Jurkat, Clone E6-1 (cell line): ENCODE data around the gene TMOD2.
"Not testable (repeated sequence)": the region's sequence is repeated elsewhere in the genome, so short reads cannot be mapped to it uniquely, and the experiment has no call there.

Experiments
- DNase-seq: peaks from one replicate; pipeline ENCODE4 v3.0.0-alpha.2; 2011; ENCODE audit warnings: low read depth, low spot score
- H3K4me3 ChIP-seq: 2 replicates; pipeline ENCODE4 v1.5.1; 2011; ENCODE audit warnings: mild to moderate bottlenecking, low read length, control low read depth, moderate library complexity

The TMOD2 gene

DNA sequence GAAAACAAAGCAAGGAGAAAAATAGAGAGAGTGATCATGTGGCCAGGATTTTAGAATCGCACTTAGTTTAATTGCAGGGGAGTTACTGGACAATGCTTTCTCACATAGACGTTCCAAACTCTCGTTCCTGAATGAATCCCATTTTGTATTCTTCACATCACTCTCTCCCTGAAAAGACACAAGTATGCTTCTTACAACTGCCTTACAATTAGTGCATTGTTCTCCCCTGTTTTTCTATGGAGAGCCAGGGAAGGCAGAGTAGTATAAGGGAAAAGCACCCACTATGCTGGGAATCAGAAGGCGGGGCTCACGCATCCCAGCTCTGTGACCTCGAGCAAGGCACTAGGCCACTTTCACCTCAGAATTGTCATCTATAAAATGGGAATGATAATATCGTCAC lies 14.4 kb downstream of the TMOD2 start:
- H3K4me3 ChIP-seq = no peak overlapping the region
- no peak for DNase-seq

- H3K4me3 ChIP-seq = no peak overlapping the region
- no peak for DNase-seq
Measured at GRCh38 chr15:51766341-51766740, 14.9 kb downstream of the TMOD2 start.

GRCh38 chr15:51768018-51768417 lies 16.6 kb downstream of the TMOD2 start:
- no peak for DNase-seq
- no peak overlapping the region for H3K4me3 ChIP-seq

DNA sequence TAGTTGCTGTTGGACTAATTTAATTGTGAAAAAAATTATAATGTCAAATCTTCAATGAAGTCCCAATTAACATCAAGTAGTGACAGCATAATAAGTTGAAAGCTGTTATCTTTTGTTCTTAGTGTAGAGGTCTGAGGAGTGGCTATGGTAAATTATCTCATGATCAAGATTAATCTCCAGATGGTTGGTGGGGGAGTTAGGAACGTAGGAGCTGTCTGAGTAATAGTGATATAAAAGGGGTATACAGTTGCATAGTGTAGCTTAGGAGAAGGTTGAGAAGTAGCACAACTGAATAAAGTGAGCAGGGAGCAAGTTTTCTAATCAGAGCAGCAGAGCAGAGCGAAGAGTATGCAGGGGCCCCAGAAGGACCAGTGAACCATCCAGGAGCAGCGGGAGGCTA lies 19.5 kb downstream of the TMOD2 start:
- DNase-seq = no peak
- no peak overlapping the region for H3K4me3 ChIP-seq

GRCh38 chr15:51771773-51772172 lies 20.4 kb downstream of the TMOD2 start:
- H3K4me3 ChIP-seq = no peak overlapping the region
- DNase-seq = no peak

DNA sequence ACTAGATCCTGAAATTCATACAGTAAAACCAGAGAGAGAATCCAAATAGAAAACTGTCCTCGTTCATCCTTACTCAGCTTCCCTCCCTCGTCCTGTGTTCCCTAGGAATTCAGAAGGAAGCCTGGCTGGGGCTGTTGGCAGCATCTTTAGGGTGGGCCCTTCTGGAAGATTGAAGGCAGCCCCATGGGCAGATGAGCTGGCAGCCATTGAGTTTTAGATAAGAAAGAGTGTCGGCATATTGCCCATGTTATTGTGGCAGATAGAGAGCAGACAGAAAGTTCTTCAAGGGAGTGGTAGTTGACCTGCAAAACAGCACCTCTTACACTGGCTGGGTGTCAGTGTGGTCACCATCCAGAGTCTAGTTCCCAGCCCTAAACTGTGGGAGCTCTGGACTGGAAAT lies 23.5 kb downstream of the TMOD2 start:
- no peak overlapping the region for H3K4me3 ChIP-seq
- DNase-seq = no peak

GRCh38 chr15:51775967-51776816 lies 24.8 kb downstream of the TMOD2 start:
- peak; percentile 29 for DNase-seq
- no peak overlapping the region for H3K4me3 ChIP-seq

- H3K4me3 ChIP-seq = no peak overlapping the region
- DNase-seq = peak; percentile 69
Measured at GRCh38 chr15:51776952-51777569, 25.7 kb downstream of the TMOD2 start.

GRCh38 chr15:51780636-51781035 lies 29.2 kb downstream of the TMOD2 start:
- no peak for DNase-seq
- no peak overlapping the region for H3K4me3 ChIP-seq

- H3K4me3 ChIP-seq = no peak overlapping the region
- no peak for DNase-seq
Measured at GRCh38 chr15:51781506-51781905, 30.1 kb downstream of the TMOD2 start.

DNA sequence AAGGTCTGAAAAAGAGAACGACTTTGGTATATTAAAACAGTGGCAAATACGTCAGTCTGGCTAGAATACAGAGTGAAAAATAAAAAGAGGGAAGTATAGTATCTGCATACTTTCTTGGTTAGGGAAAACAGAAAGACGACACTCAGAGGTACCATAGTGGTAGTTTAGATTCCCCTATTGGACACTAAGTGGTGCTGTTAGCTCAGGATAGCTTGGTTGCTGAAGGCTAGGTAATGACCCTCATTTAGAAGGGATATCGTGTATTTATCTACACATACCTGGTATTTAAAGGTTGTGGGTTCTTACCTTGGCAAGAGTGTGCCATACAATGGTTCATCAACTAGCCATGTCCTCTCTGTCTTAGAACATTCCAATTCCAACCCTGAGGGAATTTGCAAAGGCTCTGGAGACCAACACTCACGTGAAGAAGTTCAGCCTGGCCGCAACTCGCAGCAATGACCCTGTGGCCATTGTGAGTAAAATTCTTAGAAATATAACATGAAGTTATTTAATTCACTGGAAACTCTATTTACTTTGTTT lies 31.0 kb downstream of the TMOD2 start:
- DNase-seq = no peak

GRCh38 chr15:51783967-51784366 lies 32.6 kb downstream of the TMOD2 start:
- DNase-seq = no peak
- H3K4me3 ChIP-seq = no peak overlapping the region

More for the DNA sequence above, 31.0 kb downstream of the TMOD2 start:
- H3K4me3 ChIP-seq = no peak overlapping the region

- H3K4me3 ChIP-seq, DNase-seq: not testable (repeated sequence)
Measured at GRCh38 chr15:51787130-51787529, 35.7 kb downstream of the TMOD2 start.

GRCh38 chr15:51792474-51792873 lies 41.1 kb downstream of the TMOD2 start:
- DNase-seq, H3K4me3 ChIP-seq: not testable (repeated sequence)

DNA sequence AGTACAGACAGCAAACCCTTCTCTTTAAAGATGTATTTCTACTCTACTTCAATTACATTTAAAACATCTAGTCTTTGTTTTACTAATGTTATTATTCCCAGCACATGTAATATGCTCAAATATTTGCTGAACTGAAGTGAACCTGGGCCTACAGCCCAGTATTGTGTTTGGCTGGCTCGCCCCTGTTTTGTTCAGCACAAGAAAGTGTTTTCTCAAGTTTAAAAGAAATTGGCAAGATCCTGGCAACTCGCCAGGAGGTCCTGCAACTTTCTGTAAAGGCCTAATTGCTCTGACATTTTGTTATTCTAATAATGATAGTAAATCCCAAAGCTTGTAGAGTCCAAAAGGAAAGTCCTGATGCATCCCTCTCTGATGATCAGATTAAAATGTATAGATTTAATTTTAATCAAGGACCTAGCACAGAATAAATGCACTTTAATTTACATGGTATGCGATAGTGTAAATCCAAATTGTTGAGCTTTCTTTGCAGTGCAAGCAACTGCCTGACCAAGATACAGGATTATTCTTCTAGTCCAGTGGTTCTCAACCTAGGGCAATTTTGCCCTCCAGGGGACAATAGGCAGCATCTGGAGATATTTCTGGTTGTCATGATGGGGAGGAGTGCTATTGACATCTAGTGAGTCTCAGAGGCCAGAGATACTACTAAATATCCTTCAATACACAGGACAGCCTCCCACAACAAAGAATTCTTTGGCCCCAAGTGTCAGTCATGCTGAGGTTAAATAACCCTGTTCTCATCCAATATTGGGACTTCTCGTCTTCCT lies 42.3 kb downstream of the TMOD2 start:
- no peak for DNase-seq
- H3K4me3 ChIP-seq = no peak overlapping the region

DNA sequence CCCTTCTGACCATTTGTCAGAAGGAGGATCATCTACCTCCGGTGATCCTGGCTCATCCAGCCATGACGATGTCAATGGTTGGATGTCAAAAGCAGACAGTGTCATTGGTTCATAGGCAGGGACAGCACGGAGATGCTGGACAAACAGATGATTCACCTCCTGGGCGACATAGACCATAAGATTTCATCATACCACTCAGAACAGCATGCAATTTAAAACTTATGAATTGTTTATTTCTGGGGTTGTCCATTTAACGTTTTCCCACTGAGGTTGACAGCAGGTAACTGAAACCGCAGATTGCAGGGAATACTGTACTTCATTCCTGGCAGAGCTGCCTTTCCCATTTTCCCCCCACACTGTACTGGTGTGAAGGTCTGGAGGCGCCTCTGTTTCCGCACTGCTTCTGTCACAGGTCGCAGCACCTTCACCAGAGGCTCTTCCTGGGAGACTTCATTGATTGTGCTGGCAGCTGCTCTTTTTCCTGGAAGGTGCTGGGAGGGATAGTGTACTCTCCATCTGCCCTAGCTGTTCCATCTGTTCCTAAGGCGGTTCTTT lies 45.5 kb downstream of the TMOD2 start:
- no peak for DNase-seq
- H3K4me3 ChIP-seq = no peak overlapping the region

- no peak for DNase-seq
- no peak overlapping the region for H3K4me3 ChIP-seq
Measured at GRCh38 chr15:51798281-51798680, 46.9 kb downstream of the TMOD2 start.

DNA sequence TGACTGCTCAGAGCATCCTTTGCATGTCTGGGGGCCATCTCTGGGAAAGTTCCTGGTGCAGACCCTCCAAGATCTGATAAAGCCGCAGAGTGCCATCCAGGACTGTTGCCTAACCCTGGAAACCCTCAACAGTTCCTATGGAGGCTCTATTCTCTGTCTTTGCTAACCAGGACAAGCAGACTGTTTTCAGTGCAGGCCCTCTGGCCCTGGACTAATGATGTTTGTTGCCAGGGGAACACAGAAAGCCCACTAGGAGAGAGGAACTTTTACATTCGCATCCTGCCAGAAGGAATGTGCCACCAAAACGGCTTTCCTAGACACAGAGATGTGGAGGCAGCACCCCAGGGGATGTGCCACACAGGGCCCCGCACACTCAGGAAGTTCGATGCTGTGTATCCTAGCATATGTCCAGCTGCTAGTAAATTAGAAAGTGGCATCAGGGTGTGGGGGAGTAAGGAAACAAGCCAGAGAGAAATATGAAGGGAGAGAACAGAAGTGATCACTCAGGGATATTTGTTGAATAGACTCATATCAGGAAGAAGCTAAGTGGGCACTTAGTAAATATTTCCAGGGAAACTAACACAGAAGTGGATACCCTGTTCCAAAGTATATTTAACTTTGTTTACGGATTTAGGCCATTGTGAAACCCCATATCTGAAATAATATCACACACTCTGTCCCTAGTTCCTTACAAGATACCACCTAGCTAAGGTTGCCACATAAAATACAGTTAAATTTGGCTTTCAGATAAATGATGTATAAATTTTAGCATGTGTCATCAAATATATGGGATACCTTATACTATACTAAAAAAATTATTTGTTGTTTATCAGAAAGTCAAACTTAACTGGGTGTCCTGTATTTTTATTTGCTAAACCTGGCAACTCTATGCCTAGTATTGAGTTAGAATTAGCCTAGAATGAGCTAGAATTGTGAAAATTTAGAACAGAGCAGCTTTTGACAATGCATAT lies 48.2 kb downstream of the TMOD2 start:
- no peak overlapping the region for H3K4me3 ChIP-seq
- DNase-seq = no peak
